Ovary (tissue), 9 donors: Measurements from ENCODE around the gene GPATCH1. TPM values are rescaled to one million over a fixed set of nuclear protein-coding genes. Genes with fewer than 3 reads are reported as not detected.

ENCODE experiments used
- DNase-seq, 5 donors: peaks; one replicate each; pipeline ENCODE4 v3.0.0-alpha.2; 2019 to 2020
- H3K27ac ChIP-seq, 2 donors: fragments of 200-600 bp; one replicate each; pipeline versions ENCODE4 v1.5.1 to v1.8.0; 2019 to 2022
- H3K27me3 ChIP-seq: fragments of 200-600 bp; one replicate; pipeline ENCODE4 v1.8.0; 2022
- H3K36me3 ChIP-seq: fragments of 200-600 bp; sonication (generic); one replicate; pipeline ENCODE4 v1.5.1; 2019
- H3K4me1 ChIP-seq: one replicate; pipeline ENCODE4 v1.8.1; 2013; ENCODE audit warnings: mild to moderate bottlenecking, moderate library complexity; ENCODE audit not compliant: insufficient read depth
- H3K4me3 ChIP-seq: fragments of 200-600 bp; sonication (generic); one replicate; pipeline ENCODE4 v1.5.1; 2017
- H3K9me3 ChIP-seq, 2 donors: fragments of 200-600 bp in 1 of 2; sonication (generic) in 1 of 2; one replicate each; pipeline versions ENCODE4 v1.5.1 to v1.8.1; 2013 to 2019; ENCODE audit warnings: mild to moderate bottlenecking in 1 of 2, moderate library complexity in 1 of 2
- CTCF ChIP-seq, 3 donors: fragments of 450-650 bp in 2 of 3; fragments of 200-600 bp in 1 of 3; IDR thresholded peaks; one replicate each; pipeline versions ENCODE4 v1.5.1 to v1.8.0; 2016 to 2022; ENCODE audit warnings: antibody characterized with exemption in 3 of 3, mild to moderate bottlenecking in 1 of 3
- EP300 ChIP-seq: sonication (generic); formaldehyde crosslinking; IDR thresholded peaks from one replicate; pipeline ENCODE4 v1.6.1; 2017; ENCODE audit warnings: antibody characterized with exemption
- POLR2A ChIP-seq: fragments of 450-650 bp; IDR thresholded peaks from one replicate; pipeline ENCODE4 v1.6.1; 2017; ENCODE audit warnings: antibody characterized with exemption, mild to moderate bottlenecking, moderate library complexity
- WGBS, 3 donors: extraction: QIAGEN DNeasy Blood & Tissue Kit in 1 of 3; methylation state at CpG; one replicate each; pipeline versions ENCODE4 v1.1.5 to v1.1.7; 2013 to 2017; 5-methylcytosine and 5-hydroxymethylcytosine counted together
- intact Hi-C, 4 donors: fragments of 100-400 bp; cut with DNase I; formaldehyde crosslinking; loops; one replicate each; pipeline versions ENCODE4 v1.11.0 to v1.15.1; 2022 to 2023
- polyA plus RNA-seq, 2 donors: library from polyadenylated mRNA; stranded (reverse); fragments of 200-250 nt in 1 of 2; fragments of 350-450 nt in 1 of 2; fragmentation: Illumina TruSeq in 1 of 2; extraction: RNeasy Lipid Tissue Mini Kit (QIAGEN cat#74804) in 1 of 2; gene quantifications; one replicate each; pipeline ENCODE4 v1.2.3, GENCODE V29; 2013 to 2014
- small RNA-seq: library from RNA; depleted of rRNA; stranded (forward); fragments of <200 nt; gene quantifications from one replicate; pipeline ENCODE3, GENCODE V24; 2016
- total RNA-seq, 7 donors: library from RNA; depleted of rRNA in 2 of 7; stranded (reverse); fragments of >200 nt in 2 of 7; fragmentation: NEBNext Ultra II Directional in 3 of 7; extraction: Animal tissue kit (Norgen Biotek cat#: 25700) in 3 of 7; gene quantifications; one replicate each; pipeline versions ENCODE4 v1.1.0 to v1.2.4, GENCODE V29; 2016 to 2023
- donor health status: DM: no; HTN: no; CAD: no; lungs with moderate emphysema.
- donor health status: DM: no; HTN: no; CAD: no.
- donor health status: Bipolar disorder and iron deficiency.
- donor health status: DM: yes; HTN: yes; CAD: no.
- donor health status: DM: no; HTN: no; CAD: no.
- donor health status: DM: yes; HTN: yes; CAD: no.

GPATCH1 gene
- total and polyA plus RNA-seq, 9 donors = 4.4 to 11.5 (median 10.5) TPM

GRCh38 chr19:33175886-33176669 lies 95.1 kb downstream of the GPATCH1 start:
- peak in 4 of 5 donors; percentile 29 to 49 (median 46) for DNase-seq
- Histone ChIP-seq H3K27ac (peak overlapping the region; percentile 23 to 90), H3K9me3 (no peaks in the 10 kb centered on the region), H3K4me3 (peak overlapping the region; percentile 67), H3K4me1 (peaks cover 7% of the 10 kb centered on the region), H3K27me3 (no peaks in the 10 kb centered on the region), H3K36me3 (no peaks in the 10 kb centered on the region)
- TF ChIP-seq POLR2A = no peak
- no peak for TF ChIP-seq CTCF (IDR thresholded peaks at IDR 0.05)
- no peak for TF ChIP-seq EP300
- WGBS, 3 donors = 8 to 12% (median 9%) methylated on average over 23 to 25 of the region's 25 CpGs
- intact Hi-C loops = no loop called here

- no peaks in the 10 kb centered on the region for H3K27me3 ChIP-seq
- H3K36me3 ChIP-seq = no peaks in the 10 kb centered on the region
- peak overlapping the region; percentile 49 to 90 for H3K27ac ChIP-seq
- intact Hi-C loops = no loop called here
- peaks cover 7% of the 10 kb centered on the region for H3K4me1 ChIP-seq
- H3K9me3 ChIP-seq = no peaks in the 10 kb centered on the region
- H3K4me3 ChIP-seq = peak overlapping the region; percentile 67
- DNase-seq = peak; percentile 94 to 99 (median 98)
- WGBS, 3 donors = 0 to 1% (median 1%) methylated on average over 57 to 65 of the region's 65 CpGs
- TF ChIP-seq EP300 = no peak
- TF ChIP-seq CTCF (IDR thresholded peaks at IDR 0.05) = peak in 1 of 3 donors; percentile 41
- TF ChIP-seq POLR2A = peak; percentile 61
These were observed 95.9 kb downstream of the GPATCH1 start for GRCh38 chr19:33176670-33177416.

- TF ChIP-seq CTCF (IDR thresholded peaks at IDR 0.05) (peak in 2 of 3 donors; percentile 45 to 73), POLR2A (no peak), EP300 (no peak)
- no peak for DNase-seq
- intact Hi-C loops = no loop called here
- H3K36me3 ChIP-seq = no peaks in the 10 kb centered on the region
- no peaks in the 10 kb centered on the region for H3K9me3 ChIP-seq
- H3K4me3 ChIP-seq = peak overlapping the region; percentile 67
- no peaks in the 10 kb centered on the region for H3K27me3 ChIP-seq
- WGBS, 3 donors = 0 to 2% (median 0%) methylated on average over 30 to 38 of the region's 38 CpGs
- H3K27ac ChIP-seq = peak overlapping the region; percentile 49 to 88
- peaks cover 7% of the 10 kb centered on the region for H3K4me1 ChIP-seq
These were observed 96.5 kb downstream of the GPATCH1 start for GRCh38 chr19:33177417-33177979.

Small RNA genes within 50 kb of the gene (small RNA-seq; reads per million reads assigned to genes)
- gene AC008521.1 (not detected), gene AC008521.2 (not detected)

Other genes with a start within 250 kb of the GPATCH1 start
- under 1 TPM; 0.23 to 0.95 (median 0.64) TPM for gene SLC7A9, start 211.4 kb upstream of the GPATCH1 start, total RNA-seq
- under 1 TPM; 0.53 to 0.72 TPM for gene SLC7A9, start 211.4 kb upstream of the GPATCH1 start, polyA plus RNA-seq
- gene CEP89, start 109.2 kb upstream of the GPATCH1 start, total RNA-seq = 10 to 100 TPM; 13.0 to 28.3 (median 24.5) TPM
- 10 to 100 TPM; 15.5 to 22.2 TPM for gene CEP89, start 109.2 kb upstream of the GPATCH1 start, polyA plus RNA-seq
- gene FAAP24, start 108.9 kb upstream of the GPATCH1 start, total RNA-seq = 1 to 10 TPM in 5 of 7 donors, under 1 TPM in 2; 0.57 to 2.7 (median 1.4) TPM
- 1 to 10 TPM; 2.1 to 2.3 TPM for gene FAAP24, start 108.9 kb upstream of the GPATCH1 start, polyA plus RNA-seq
- gene RHPN2, start 16.3 kb upstream of the GPATCH1 start, total RNA-seq = 10 to 100 TPM in 1 of 7 donors, 1 to 10 TPM in 6; 1.3 to 47.9 (median 3.9) TPM
- 1 to 10 TPM; 1.7 to 2.6 TPM for gene RHPN2, start 16.3 kb upstream of the GPATCH1 start, polyA plus RNA-seq
- gene WDR88, start 50.9 kb downstream of the GPATCH1 start, total RNA-seq = under 1 TPM in 1 of 7 donors, not detected in 6; 0.79 TPM
- not detected for gene WDR88, start 50.9 kb downstream of the GPATCH1 start, polyA plus RNA-seq
- gene LRP3, start 113.1 kb downstream of the GPATCH1 start, total RNA-seq = 100 to 1,000 TPM in 4 of 7 donors, 10 to 100 TPM in 3; 43.7 to 138 (median 107) TPM
- 10 to 100 TPM in 1 of 2 donors, 1 to 10 TPM in 1; 1.2 to 76.1 TPM for gene LRP3, start 113.1 kb downstream of the GPATCH1 start, polyA plus RNA-seq
- gene SLC7A10, start 144.7 kb downstream of the GPATCH1 start, total RNA-seq = not detected
- not detected for gene SLC7A10, start 144.7 kb downstream of the GPATCH1 start, polyA plus RNA-seq
- 1 to 10 TPM; 1.5 to 6.1 (median 3.7) TPM for gene CEBPA, start 221.4 kb downstream of the GPATCH1 start, total RNA-seq
- 1 to 10 TPM in 1 of 2 donors, under 1 TPM in 1; 0.92 to 4.3 TPM for gene CEBPA, start 221.4 kb downstream of the GPATCH1 start, polyA plus RNA-seq